IMR-90 (cell line): ENCODE results near the gene CETN1. TPM values are rescaled to one million over a fixed set of nuclear protein-coding genes. Genes with fewer than 3 reads are reported as not detected.

Source experiments
- ATAC-seq: fragments of 200-7000 bp; cut with Tn5 transposase; 2 replicates; pipeline ENCODE4 v1.9.1; 2020; ENCODE audit warnings: low read depth, mild to moderate bottlenecking, moderate library complexity
- BruUV-seq: library from RNA; stranded (reverse); fragments of 400-500 nt; replicated peaks from 2 replicates; lab custom pipeline; 2021; lab: Mats Ljungman, UMichigan
- CTCF ChIA-PET: fragments of 300-600 bp; formaldehyde crosslinking; extraction: SDS; loops from one replicate; lab custom pipeline; 2021; ENCODE audit warnings: antibody characterized with exemption; lab: Yijun Ruan, JAX
- POLR2A ChIA-PET: fragments of 300-600 bp; sonication (Branson Sonifier 250); formaldehyde crosslinking; loops from one replicate; lab custom pipeline; 2022; ENCODE audit warnings: antibody characterized with exemption; ENCODE audit not compliant: unreplicated experiment; lab: Charles Lee
- DNase-seq: peaks from one replicate; pipeline ENCODE4 v3.0.0; 2013
- H2AFZ ChIP-seq: replicated peaks from 2 replicates; pipeline ENCODE3; 2013; ENCODE audit warnings: low read length, mild to moderate bottlenecking; ENCODE audit not compliant: poor library complexity
- H2AK5ac ChIP-seq: 2 replicates; pipeline ENCODE4 v1.6.1; 2013; ENCODE audit warnings: low read depth, low read length, inconsistent platforms
- H2AK9ac ChIP-seq: replicated peaks from 2 replicates; pipeline ENCODE3; 2013; ENCODE audit warnings: mild to moderate bottlenecking, low read depth, low read length, moderate library complexity; ENCODE audit not compliant: poor library complexity
- H2BK120ac ChIP-seq: 2 replicates; pipeline ENCODE4 v1.6.1; 2013; ENCODE audit warnings: low read depth, low read length, inconsistent platforms
- H2BK15ac ChIP-seq: 3 replicates; pipeline ENCODE4 v1.6.1; 2013; ENCODE audit warnings: low read depth, low read length, inconsistent platforms
- H2BK20ac ChIP-seq: 2 replicates; pipeline ENCODE4 v1.6.1; 2013; ENCODE audit warnings: low read depth, mild to moderate bottlenecking, inconsistent platforms, low read length, moderate library complexity
- H2BK5ac ChIP-seq: 2 replicates; pipeline ENCODE4 v1.6.1; 2013; ENCODE audit warnings: mild to moderate bottlenecking, low read depth, low read length, inconsistent platforms; ENCODE audit not compliant: poor library complexity, severe bottlenecking
- H3K14ac ChIP-seq: replicated peaks from 2 replicates; pipeline ENCODE4 v1.6.1; 2013; ENCODE audit warnings: low read depth, low read length, inconsistent platforms
- H3K18ac ChIP-seq: 2 replicates; pipeline ENCODE4 v1.6.1; 2013; ENCODE audit warnings: low read depth, low read length, control low read depth
- H3K23ac ChIP-seq: 2 replicates; pipeline ENCODE4 v1.6.1; 2013; ENCODE audit warnings: low read depth, low read length, inconsistent platforms
- H3K27ac ChIP-seq: 2 replicates; pipeline ENCODE4 v1.5.1; 2013; ENCODE audit warnings: mild to moderate bottlenecking, control low read depth, low read length; ENCODE audit not compliant: insufficient read depth
- H3K27me3 ChIP-seq: 2 replicates; pipeline ENCODE4 v1.6.1; 2013; ENCODE audit warnings: low read length; ENCODE audit not compliant: control insufficient read depth, insufficient read depth
- H3K36me3 ChIP-seq: 2 replicates; pipeline ENCODE4 v1.6.1; 2013; ENCODE audit warnings: low read length, mixed read lengths; ENCODE audit not compliant: control insufficient read depth, insufficient read depth
- H3K4ac ChIP-seq: 2 replicates; pipeline ENCODE4 v1.6.1; 2013; ENCODE audit warnings: low read depth, low read length, inconsistent platforms
- H3K4me1 ChIP-seq: 2 replicates; pipeline ENCODE4 v1.6.1; 2013; ENCODE audit warnings: low read length, mixed read lengths; ENCODE audit not compliant: control insufficient read depth, insufficient read depth
- H3K4me2 ChIP-seq: 2 replicates; pipeline ENCODE4 v1.6.1; 2013; ENCODE audit warnings: low read depth, mild to moderate bottlenecking, control low read depth, low read length, moderate library complexity
- H3K4me3 ChIP-seq: 2 replicates; pipeline ENCODE4 v1.5.1; 2013; ENCODE audit warnings: low read depth, mild to moderate bottlenecking, control low read depth, low read length, moderate library complexity; ENCODE audit not compliant: insufficient read depth
- H3K56ac ChIP-seq: 2 replicates; pipeline ENCODE4 v1.6.1; 2013; ENCODE audit warnings: low read length, inconsistent platforms; ENCODE audit not compliant: insufficient read depth; ENCODE audit errors: extremely low read depth
- H3K79me1 ChIP-seq, 2 experiments: 2 replicates each; pipeline ENCODE4 v1.6.1; 2013; ENCODE audit warnings: low read length in 2 of 2, inconsistent platforms in 1 of 2, low read depth in 1 of 2
- H3K9ac ChIP-seq: 2 replicates; pipeline ENCODE4 v1.6.1; 2013; ENCODE audit warnings: low read depth, low read length, control low read depth
- H3K9me1 ChIP-seq: 2 replicates; pipeline ENCODE4 v1.6.1; 2013; ENCODE audit warnings: low read length, inconsistent platforms; ENCODE audit not compliant: insufficient read depth
- H3K9me3 ChIP-seq: 2 replicates; pipeline ENCODE4 v1.6.1; 2013; ENCODE audit warnings: low read length; ENCODE audit not compliant: control insufficient read depth, insufficient read depth
- H4K20me1 ChIP-seq: 2 replicates; pipeline ENCODE4 v1.6.1; 2013; ENCODE audit warnings: low read length, inconsistent platforms; ENCODE audit not compliant: insufficient read depth
- H4K5ac ChIP-seq: 2 replicates; pipeline ENCODE4 v1.6.1; 2013; ENCODE audit warnings: mild to moderate bottlenecking, low read depth, low read length, control low read depth
- H4K8ac ChIP-seq, 2 experiments: 2 replicates each; pipeline ENCODE4 v1.6.1; 2013; ENCODE audit warnings: low read depth in 2 of 2, low read length in 2 of 2, control low read depth in 1 of 2, inconsistent platforms in 1 of 2
- H4K91ac ChIP-seq: 2 replicates; pipeline ENCODE4 v1.6.1; 2013; ENCODE audit warnings: low read depth, low read length, inconsistent platforms; ENCODE audit not compliant: insufficient read depth
- BHLHE40 ChIP-seq: fragments of 150-350 bp; IDR thresholded peaks from 2 replicates; pipeline ENCODE4 v1.6.1; 2016; ENCODE audit warnings: mild to moderate bottlenecking, low read depth, low read length
- CEBPB ChIP-seq: IDR thresholded peaks from 2 replicates; pipeline ENCODE4 v1.6.1; 2012; ENCODE audit warnings: low read depth, low read length, improper control_type of control experiment
- CHD1 ChIP-seq: IDR thresholded peaks from 2 replicates; pipeline ENCODE4 v1.6.1; 2012; ENCODE audit warnings: low read depth, low read length, improper control_type of control experiment
- CTCF ChIP-seq: conservative IDR thresholded peaks from 2 replicates; pipeline ENCODE4 v1.5.1; 2012; ENCODE audit warnings: mild to moderate bottlenecking, low read depth, low read length, improper control_type of control experiment
- FOS ChIP-seq: fragments of 150-350 bp; IDR thresholded peaks from 2 replicates; pipeline ENCODE4 v1.6.1; 2016; ENCODE audit warnings: low read depth, low read length
- MAFK ChIP-seq: IDR thresholded peaks from 2 replicates; pipeline ENCODE4 v1.6.1; 2012; ENCODE audit warnings: low read depth, low read length, improper control_type of control experiment
- MAZ ChIP-seq: IDR thresholded peaks from 2 replicates; pipeline ENCODE4 v1.6.1; 2012; ENCODE audit warnings: low read depth, mild to moderate bottlenecking, low read length, improper control_type of control experiment, moderate library complexity, borderline replicate concordance
- MXI1 ChIP-seq: IDR thresholded peaks from 2 replicates; pipeline ENCODE4 v1.6.1; 2012; ENCODE audit warnings: low read depth, mild to moderate bottlenecking, low read length, moderate library complexity, borderline replicate concordance
- NFE2L2 ChIP-seq: fragments of 150-350 bp; IDR thresholded peaks from 2 replicates; pipeline ENCODE4 v1.6.1; 2016; ENCODE audit warnings: low read depth, mild to moderate bottlenecking, low read length
- POLR2A ChIP-seq: IDR thresholded peaks from 2 replicates; pipeline ENCODE4 v1.6.1; 2012; ENCODE audit warnings: mild to moderate bottlenecking, low read depth, low read length
- RAD21 ChIP-seq: IDR thresholded peaks from 2 replicates; pipeline ENCODE4 v1.6.1; 2012; ENCODE audit warnings: low read length, improper control_type of control experiment
- RCOR1 ChIP-seq: IDR thresholded peaks from 2 replicates; pipeline ENCODE4 v1.6.1; 2012; ENCODE audit warnings: mild to moderate bottlenecking, low read length, improper control_type of control experiment; ENCODE audit not compliant: insufficient replicate concordance
- RFX5 ChIP-seq: IDR thresholded peaks from 2 replicates; pipeline ENCODE4 v1.8.0; 2012; ENCODE audit warnings: low read depth, mild to moderate bottlenecking, low read length, moderate library complexity
- SMC3 ChIP-seq: fragments of 150-350 bp; IDR thresholded peaks from 2 replicates; pipeline ENCODE4 v1.6.1; 2016; ENCODE audit warnings: low read depth, mild to moderate bottlenecking, antibody characterized with exemption, low read length, moderate library complexity
- USF2 ChIP-seq: fragments of 150-350 bp; IDR thresholded peaks from 2 replicates; pipeline ENCODE4 v1.6.1; 2017; ENCODE audit warnings: mild to moderate bottlenecking, antibody characterized with exemption, low read length, low read depth
- WGBS, 2 experiments: methylation state at CpG; one replicate each; pipeline versions ENCODE4 v1.1.5 to v1.1.7; 2013; ENCODE audit warnings: missing lambda C conversion rate in 2 of 2; ENCODE audit not compliant: insufficient read length in 1 of 2; ENCODE audit errors: extremely low coverage in 2 of 2; 5-methylcytosine and 5-hydroxymethylcytosine counted together
- dilution Hi-C: fragments of 300-500 bp; cut with HindIII; formaldehyde crosslinking; loops from one replicate; pipeline ENCODE4 v1.14.3; 2018; ENCODE audit warnings: low sequenced_read_pairs; ENCODE audit not compliant: unreplicated experiment
- in situ Hi-C: fragments of 300-500 bp; cut with MboI; formaldehyde crosslinking; loops from 3 replicates; pipeline ENCODE4 v1.14.3; 2019; ENCODE audit warnings: low sequenced_read_pairs, inconsistent platforms, mixed read lengths
- intact Hi-C: fragments of 100-400 bp; cut with micrococcal nuclease; formaldehyde crosslinking; loops from 2 replicates; pipeline ENCODE4 v1.10.0; 2022
- polyA plus RNA-seq, 3 experiments: library from polyadenylated mRNA; depleted of rRNA; stranded (reverse); fragments of >200 nt; gene quantifications; 2 replicates each; pipeline ENCODE4 v1.2.3, GENCODE V29; 2012; ENCODE audit warnings: low replicate concordance in 1 of 3
- total RNA-seq: library from RNA; depleted of rRNA; stranded (reverse); fragments of >200 nt; gene quantifications from 2 replicates; pipeline ENCODE4 v1.2.3, GENCODE V29; 2012
- TF ChIP-seq, protein P1 (sequence below): fragments of 150-350 bp; IDR thresholded peaks from 2 replicates; pipeline ENCODE4 v1.6.1; 2016; ENCODE audit warnings: low read depth, mild to moderate bottlenecking, low read length, moderate library complexity, borderline replicate concordance

The CETN1 gene
- total and polyA plus RNA-seq, 2 of the 4 experiments (the other 2 are of a cell fraction), result not detected

GRCh38 chr18:582465-582864 lies 2.3 kb downstream of the CETN1 start:
- intact Hi-C loops, result no loop called here

More at GRCh38 chr18:582465-582864, 2.3 kb downstream of the CETN1 start:
- peak overlapping the region; percentile 28 for H2AK9ac ChIP-seq
- no peak overlapping the region for H2AFZ ChIP-seq
- H3K4me2 ChIP-seq, result no peak overlapping the region
- H3K27ac ChIP-seq, result no peak overlapping the region
- peaks cover 3% of the 10 kb centered on the region; the same call in 1 of the 2 replicates for H3K9me3 ChIP-seq
- no peak overlapping the region for H2BK5ac ChIP-seq
- no peak overlapping the region for H3K4ac ChIP-seq
- H3K56ac ChIP-seq, result no peak overlapping the region
- ATAC-seq (no peak), DNase-seq (no peak)
- CTCF ChIA-PET, result no interaction called here
- no peak overlapping the region for H2BK120ac ChIP-seq
- H3K9ac ChIP-seq, result no peak overlapping the region
- no peaks in the 10 kb centered on the region for H3K9me1 ChIP-seq
- no peak overlapping the region for H3K23ac ChIP-seq
- H3K36me3 ChIP-seq, result no peaks in the 10 kb centered on the region
- no peak overlapping the region for H2BK15ac ChIP-seq
- dilution Hi-C loops (no loop called here), in situ Hi-C loops (no loop called here)
- H4K91ac ChIP-seq, result no peak overlapping the region
- WGBS, 2 experiments, result 0% methylated on average over 1 of the region's 3 CpGs; no CpG with 5 or more reads in 1 of the 2 experiments
- no peak overlapping the region for H4K5ac ChIP-seq
- no peak overlapping the region for H3K4me3 ChIP-seq
- H3K79me1 ChIP-seq, result no peaks in the 10 kb centered on the region
- POLR2A ChIA-PET, result no interaction called here
- no peak overlapping the region for H3K14ac ChIP-seq
- H3K18ac ChIP-seq, result no peak overlapping the region
- H3K27me3 ChIP-seq, result peaks cover 18% of the 10 kb centered on the region
- TF ChIP-seq, protein P1, sequence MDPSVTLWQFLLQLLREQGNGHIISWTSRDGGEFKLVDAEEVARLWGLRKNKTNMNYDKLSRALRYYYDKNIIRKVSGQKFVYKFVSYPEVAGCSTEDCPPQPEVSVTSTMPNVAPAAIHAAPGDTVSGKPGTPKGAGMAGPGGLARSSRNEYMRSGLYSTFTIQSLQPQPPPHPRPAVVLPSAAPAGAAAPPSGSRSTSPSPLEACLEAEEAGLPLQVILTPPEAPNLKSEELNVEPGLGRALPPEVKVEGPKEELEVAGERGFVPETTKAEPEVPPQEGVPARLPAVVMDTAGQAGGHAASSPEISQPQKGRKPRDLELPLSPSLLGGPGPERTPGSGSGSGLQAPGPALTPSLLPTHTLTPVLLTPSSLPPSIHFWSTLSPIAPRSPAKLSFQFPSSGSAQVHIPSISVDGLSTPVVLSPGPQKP, result no peak
- TF ChIP-seq SMC3, result no peak
- TF ChIP-seq USF2, result no peak
- no peak for TF ChIP-seq RCOR1
- TF ChIP-seq MAZ, result no peak
- TF ChIP-seq BHLHE40, result no peak
- TF ChIP-seq POLR2A, result no peak
- TF ChIP-seq NFE2L2, result no peak
- no peak for TF ChIP-seq RFX5
- TF ChIP-seq CEBPB, result no peak
- no peak for TF ChIP-seq FOS
- TF ChIP-seq CHD1, result no peak
- no peak for TF ChIP-seq MXI1
- no peak for TF ChIP-seq RAD21
- TF ChIP-seq MAFK, result no peak
- TF ChIP-seq CTCF, result no peak
- H4K20me1 ChIP-seq, result no peaks in the 10 kb centered on the region
- H2BK20ac ChIP-seq, result no peak overlapping the region
- H4K8ac ChIP-seq, result no peak overlapping the region
- no peaks in the 10 kb centered on the region for H3K4me1 ChIP-seq
- BruUV-seq, result no TSS peak
- H2AK5ac ChIP-seq, result no peak overlapping the region
